Panc1 (cell line): ENCODE results near the gene CTNND2. TPM values are rescaled to one million over a fixed set of nuclear protein-coding genes. Genes with fewer than 3 reads are reported as not detected.

ENCODE experiments used
- ATAC-seq: fragments of 200-7000 bp; cut with Tn5 transposase; 2 replicates; pipeline ENCODE4 v1.9.1; 2020; ENCODE audit warnings: mild to moderate bottlenecking, moderate library complexity
- BruUV-seq: library from RNA; stranded (reverse); fragments of 400-500 nt; replicated peaks from 2 replicates; lab custom pipeline; 2021; lab: Mats Ljungman, UMichigan
- CTCF ChIA-PET: fragments of 300-600 bp; sonication (Branson Sonifier 250); formaldehyde crosslinking; loops from one replicate; lab custom pipeline; 2022; ENCODE audit warnings: antibody characterized with exemption; lab: Charles Lee
- POLR2A ChIA-PET: fragments of 300-600 bp; sonication (Branson Sonifier 250); formaldehyde crosslinking; loops from one replicate; lab custom pipeline; 2022; ENCODE audit warnings: antibody characterized with exemption; lab: Charles Lee
- DNase-seq: peaks from one replicate; pipeline ENCODE4 v3.0.0-alpha.2; 2010; ENCODE audit warnings: low read depth, low spot score
- H3K27ac ChIP-seq: 2 replicates; pipeline ENCODE4 v1.5.1; 2011; ENCODE audit warnings: mild to moderate bottlenecking, low read length, inconsistent platforms
- H3K27me3 ChIP-seq: fragments of 200-500 bp; sonication (Bioruptor generic); 2 replicates; pipeline ENCODE4 v1.6.0; 2014; ENCODE audit warnings: low read length, inconsistent platforms; ENCODE audit not compliant: control insufficient read depth, insufficient read depth
- H3K36me3 ChIP-seq: fragments of 200-500 bp; sonication (Bioruptor generic); 2 replicates; pipeline ENCODE4 v1.5.1; 2014; ENCODE audit warnings: inconsistent platforms, mild to moderate bottlenecking, low read length, moderate library complexity; ENCODE audit not compliant: control insufficient read depth, insufficient read depth
- H3K4me1 ChIP-seq: 2 replicates; pipeline ENCODE4 v1.5.1; 2011; ENCODE audit warnings: inconsistent platforms, mild to moderate bottlenecking, low read length, moderate library complexity; ENCODE audit not compliant: control insufficient read depth, insufficient read depth
- H3K4me3 ChIP-seq, 2 experiments: 2 replicates each; pipeline ENCODE4 v1.5.1; 2011 to 2012; ENCODE audit warnings: low read depth in 2 of 2, low read length in 2 of 2, mild to moderate bottlenecking in 2 of 2, inconsistent platforms in 1 of 2, moderate library complexity in 1 of 2
- H3K9me3 ChIP-seq: fragments of 200-500 bp; sonication (Bioruptor generic); 2 replicates; pipeline ENCODE4 v1.5.1; 2014; ENCODE audit warnings: low read depth, mild to moderate bottlenecking, inconsistent platforms, low read length, moderate library complexity; ENCODE audit not compliant: control insufficient read depth, insufficient read depth
- CTCF ChIP-seq: fragments of 450-650 bp; IDR thresholded peaks from 2 replicates; pipeline ENCODE4 v1.5.1; 2017; ENCODE audit warnings: mild to moderate bottlenecking
- POLR2AphosphoS5 ChIP-seq: IDR thresholded peaks from 2 replicates; pipeline ENCODE4 v1.6.1; 2012; ENCODE audit warnings: mild to moderate bottlenecking, low read depth, low read length, moderate library complexity
- REST ChIP-seq, 2 experiments: IDR thresholded peaks; 2 replicates each; pipeline ENCODE4 v1.6.1; 2011 to 2012; ENCODE audit warnings: low read depth in 2 of 2, control low read depth in 1 of 2, low read length in 1 of 2, mild to moderate bottlenecking in 1 of 2, moderate library complexity in 1 of 2; ENCODE audit not compliant: insufficient read depth in 1 of 2
- SIN3A ChIP-seq: IDR thresholded peaks from 2 replicates; pipeline ENCODE4 v1.6.1; 2012; ENCODE audit warnings: low read depth, mild to moderate bottlenecking, low read length, moderate library complexity, borderline replicate concordance; ENCODE audit not compliant: insufficient read depth
- TCF7L2 ChIP-seq: IDR thresholded peaks from 2 replicates; pipeline ENCODE4 v1.6.1; 2011; ENCODE audit warnings: mild to moderate bottlenecking, low read depth, low read length, inconsistent platforms
- in situ Hi-C: cut with HindIII; loops from 2 replicates; pipeline ENCODE4 v1.10.0; 2016; ENCODE audit warnings: low sequenced_read_pairs, low pct_unique_long_range_greater_than_20kb
- intact Hi-C: fragments of 100-400 bp; cut with micrococcal nuclease; formaldehyde crosslinking; loops from one replicate; pipeline ENCODE4 v1.10.0; 2022; ENCODE audit not compliant: unreplicated experiment
- total RNA-seq: library from RNA; stranded (reverse); gene quantifications from one replicate; pipeline ENCODE4 v1.2.1, GENCODE V29; 2021; ENCODE audit not compliant: unreplicated experiment

Gene CTNND2
- total RNA-seq, 1 experiment from 2014 or later, result 1.0 TPM

DNA sequence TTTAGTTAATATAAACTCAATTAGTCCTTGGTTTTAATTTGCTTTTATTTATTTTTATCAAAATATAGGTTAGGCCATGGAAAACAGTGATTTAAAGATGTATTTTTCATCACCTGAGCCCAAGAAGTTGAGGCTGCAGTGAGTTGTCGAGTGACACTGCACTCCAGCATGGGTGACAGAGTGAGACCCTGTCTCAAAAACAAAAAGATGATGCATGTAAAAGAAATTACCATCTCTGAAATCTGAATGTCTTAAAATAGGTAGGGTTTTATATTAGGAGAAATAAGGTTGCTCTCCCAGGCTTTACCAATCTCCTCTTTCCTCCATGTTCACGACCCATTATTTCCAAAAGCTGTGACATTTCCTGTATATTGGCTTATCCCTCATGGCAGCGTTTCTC, 980.9 kb downstream of the CTNND2 start:
- Histone ChIP-seq H3K4me3 (no peak overlapping the region), H3K27me3 (peaks cover 6% of the 10 kb centered on the region), H3K27ac (no peak overlapping the region), H3K9me3 (no peaks in the 10 kb centered on the region), H3K36me3 (no peaks in the 10 kb centered on the region), H3K4me1 (no peaks in the 10 kb centered on the region)
- ChIA-PET CTCF (no interaction called here), POLR2A (no interaction called here)
- in situ Hi-C loops (no loop called here), intact Hi-C loops (no loop called here)
- no peak for TF ChIP-seq REST (IDR thresholded peaks at IDR 0.05; ENCODE audit: insufficient read depth in 1 of 2, low read depth in 2 of 2, low read length in 1 of 2)
- no peak for TF ChIP-seq SIN3A
- no peak for TF ChIP-seq TCF7L2
- TF ChIP-seq CTCF, result no peak
- TF ChIP-seq POLR2AphosphoS5, result no peak
- DNase-seq, result no peak
- no TSS peak for BruUV-seq
- no peak for ATAC-seq
